Measurements from ENCODE around the gene TMEM119.

The TMEM119 gene

GRCh38 chr12:108570743-108571608, 26.9 kb downstream of the TMEM119 start:
- in situ Hi-C loops (cut with MboI; ENCODE audit: low sequenced_read_pairs): loop anchor here (25.0 kb wide), 1 partner anchor 516 kb away; the partner anchor contains the start of genes ALKBH2 and UNG

GRCh38 chr12:108568338-108569154, 29.3 kb downstream of the TMEM119 start:
- in situ Hi-C loops (cut with MboI; ENCODE audit: low sequenced_read_pairs): loop anchor here (5.0 to 25.0 kb wide), 2 partner anchors 49 to 519 kb away; partner anchors contain the start of genes ALKBH2 and UNG

- in situ Hi-C loops (cut with MboI; ENCODE audit: low sequenced_read_pairs): loop anchor here (5.0 to 25.0 kb wide), 2 partner anchors 50 to 520 kb away; partner anchors contain the start of genes ALKBH2 and UNG
Observed at GRCh38 chr12:108567406-108568337, 30.2 kb downstream of the TMEM119 start.

GRCh38 chr12:108566452-108566851, 31.4 kb downstream of the TMEM119 start:
- in situ Hi-C loops (cut with MboI; ENCODE audit: low sequenced_read_pairs): loop anchor here (5.0 to 25.0 kb wide), 2 partner anchors 51 to 521 kb away; partner anchors contain the start of genes ALKBH2 and UNG

GRCh38 chr12:108565976-108566375, 31.9 kb downstream of the TMEM119 start:
- in situ Hi-C loops (cut with MboI; ENCODE audit: low sequenced_read_pairs): loop anchor here (5.0 to 25.0 kb wide), 2 partner anchors 51 to 521 kb away; partner anchors contain the start of genes ALKBH2 and UNG

GRCh38 chr12:108565146-108565545, 32.7 kb downstream of the TMEM119 start:
- in situ Hi-C loops (cut with MboI; ENCODE audit: low sequenced_read_pairs): loop anchor here (5.0 to 25.0 kb wide), 2 partner anchors 52 to 522 kb away; partner anchors contain the start of genes ALKBH2 and UNG

GRCh38 chr12:108564724-108565123, 33.2 kb downstream of the TMEM119 start:
- in situ Hi-C loops (cut with MboI; ENCODE audit: low sequenced_read_pairs): loop anchor here (5.0 to 25.0 kb wide), 2 partner anchors 53 to 523 kb away; partner anchors contain the start of genes ALKBH2 and UNG

GRCh38 chr12:108563804-108564151, 34.1 kb downstream of the TMEM119 start:
- in situ Hi-C loops (cut with MboI; ENCODE audit: low sequenced_read_pairs): loop anchor here (25.0 kb wide), 1 partner anchor 524 kb away; the partner anchor contains the start of genes ALKBH2 and UNG

- in situ Hi-C loops (cut with MboI; ENCODE audit: low sequenced_read_pairs): loop anchor here (25.0 kb wide), 1 partner anchor 524 kb away; the partner anchor contains the start of genes ALKBH2 and UNG
Observed at GRCh38 chr12:108563136-108563803, 34.6 kb downstream of the TMEM119 start.

- in situ Hi-C loops (cut with MboI; ENCODE audit: low sequenced_read_pairs): loop anchor here (25.0 kb wide), 1 partner anchor 525 kb away; the partner anchor contains the start of genes ALKBH2 and UNG
Observed at GRCh38 chr12:108562348-108563135, 35.3 kb downstream of the TMEM119 start, which contains the start of gene ISCU. ISCU (plus strand) TSS chr12:108562596; CDS start chr12:108562623, 27 bp downstream.

- in situ Hi-C loops (cut with MboI; ENCODE audit: low sequenced_read_pairs): loop anchor here (25.0 kb wide), 1 partner anchor 525 kb away; the partner anchor contains the start of genes ALKBH2 and UNG
Observed at GRCh38 chr12:108561852-108562347, 36.0 kb downstream of the TMEM119 start.

- in situ Hi-C loops (cut with MboI; ENCODE audit: low sequenced_read_pairs): loop anchor here (25.0 kb wide), 1 partner anchor 526 kb away; the partner anchor contains the start of genes ALKBH2 and UNG
Observed at GRCh38 chr12:108560752-108561719, 36.8 kb downstream of the TMEM119 start, which contains the start of gene SART3. SART3 (minus strand) TSS chr12:108561173; CDS start chr12:108561154, 19 bp downstream.

- in situ Hi-C loops (cut with MboI; ENCODE audit: low sequenced_read_pairs): loop anchor here (25.0 kb wide), 1 partner anchor 527 kb away; the partner anchor contains the start of genes ALKBH2 and UNG
Observed at GRCh38 chr12:108560321-108560721, 37.6 kb downstream of the TMEM119 start.

GRCh38 chr12:108559748-108560147, 38.1 kb downstream of the TMEM119 start:
- in situ Hi-C loops (cut with MboI; ENCODE audit: low sequenced_read_pairs): loop anchor here (25.0 kb wide), 1 partner anchor 528 kb away; the partner anchor contains the start of genes ALKBH2 and UNG

GRCh38 chr12:108559007-108559655, 38.8 kb downstream of the TMEM119 start:
- in situ Hi-C loops (cut with MboI; ENCODE audit: low sequenced_read_pairs): loop anchor here (25.0 kb wide), 1 partner anchor 528 kb away; the partner anchor contains the start of genes ALKBH2 and UNG

- in situ Hi-C loops (cut with MboI; ENCODE audit: low sequenced_read_pairs): loop anchor here (25.0 kb wide), 1 partner anchor 532 kb away; the partner anchor contains the start of genes ALKBH2 and UNG
Observed at GRCh38 chr12:108555383-108555782, 42.5 kb downstream of the TMEM119 start.

Data from HL-60/S4 treated with phorbol 12-myristate 13-acetate at 8.2 ng/mL for 4 days and 3 days (cell line).